Epithelial cell of alveolus of lung (primary cell): ENCODE data around the gene MBOAT7. TPM values are rescaled to one million over a fixed set of nuclear protein-coding genes. Genes with fewer than 3 reads are reported as not detected.

Source experiments
- total RNA-seq: library from RNA; depleted of rRNA; stranded (reverse); fragments of >200 nt; gene quantifications from 2 replicates; pipeline ENCODE4 v1.2.1, GENCODE V29; 2015

Gene MBOAT7, protein sequence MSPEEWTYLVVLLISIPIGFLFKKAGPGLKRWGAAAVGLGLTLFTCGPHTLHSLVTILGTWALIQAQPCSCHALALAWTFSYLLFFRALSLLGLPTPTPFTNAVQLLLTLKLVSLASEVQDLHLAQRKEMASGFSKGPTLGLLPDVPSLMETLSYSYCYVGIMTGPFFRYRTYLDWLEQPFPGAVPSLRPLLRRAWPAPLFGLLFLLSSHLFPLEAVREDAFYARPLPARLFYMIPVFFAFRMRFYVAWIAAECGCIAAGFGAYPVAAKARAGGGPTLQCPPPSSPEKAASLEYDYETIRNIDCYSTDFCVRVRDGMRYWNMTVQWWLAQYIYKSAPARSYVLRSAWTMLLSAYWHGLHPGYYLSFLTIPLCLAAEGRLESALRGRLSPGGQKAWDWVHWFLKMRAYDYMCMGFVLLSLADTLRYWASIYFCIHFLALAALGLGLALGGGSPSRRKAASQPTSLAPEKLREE
- total RNA-seq: 139 and 146 TPM in 2 replicates

DNA sequence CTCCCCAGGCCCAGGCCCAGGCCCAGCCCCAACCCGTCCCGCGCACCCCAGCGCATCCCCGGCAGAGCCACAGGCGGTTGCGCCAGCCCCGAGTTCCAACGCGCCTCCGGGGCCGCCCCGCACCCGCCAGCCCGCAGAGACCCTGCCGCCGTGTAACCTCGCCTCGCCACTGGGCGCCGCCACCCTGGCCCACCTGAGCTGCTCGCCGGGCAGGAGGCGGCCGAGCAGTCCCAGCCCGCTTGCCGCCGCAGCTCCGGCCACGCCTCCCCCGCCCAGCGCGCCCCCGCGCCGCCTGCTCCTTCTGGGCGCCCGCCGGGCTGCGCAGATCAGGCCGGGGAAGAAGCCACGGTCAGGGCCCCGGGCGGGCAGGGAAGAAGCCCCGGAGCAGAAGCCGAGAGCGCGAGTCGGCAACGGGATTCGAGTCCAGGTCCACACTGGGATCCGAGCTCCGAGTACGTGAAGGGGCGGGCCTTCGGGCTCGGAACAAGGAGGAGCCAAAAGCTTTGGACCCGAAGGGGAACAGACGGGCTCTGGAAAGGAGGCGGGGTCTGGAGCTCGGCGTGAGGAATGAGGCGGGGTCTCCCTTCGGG lies at the start of gene MBOAT7:
TSS of gene MBOAT7 (minus strand) at position 436 of the 590 bp plus-strand sequence. CDS start 1,072 bp downstream, outside the sequence.

GRCh38 chr19:54222474-54223276 lies 33.3 kb upstream of the MBOAT7 start, which contains the start of gene LILRB3:
LILRB3 (minus strand) TSS chr19:54223007; CDS start chr19:54222976, 31 bp downstream.

DNA sequence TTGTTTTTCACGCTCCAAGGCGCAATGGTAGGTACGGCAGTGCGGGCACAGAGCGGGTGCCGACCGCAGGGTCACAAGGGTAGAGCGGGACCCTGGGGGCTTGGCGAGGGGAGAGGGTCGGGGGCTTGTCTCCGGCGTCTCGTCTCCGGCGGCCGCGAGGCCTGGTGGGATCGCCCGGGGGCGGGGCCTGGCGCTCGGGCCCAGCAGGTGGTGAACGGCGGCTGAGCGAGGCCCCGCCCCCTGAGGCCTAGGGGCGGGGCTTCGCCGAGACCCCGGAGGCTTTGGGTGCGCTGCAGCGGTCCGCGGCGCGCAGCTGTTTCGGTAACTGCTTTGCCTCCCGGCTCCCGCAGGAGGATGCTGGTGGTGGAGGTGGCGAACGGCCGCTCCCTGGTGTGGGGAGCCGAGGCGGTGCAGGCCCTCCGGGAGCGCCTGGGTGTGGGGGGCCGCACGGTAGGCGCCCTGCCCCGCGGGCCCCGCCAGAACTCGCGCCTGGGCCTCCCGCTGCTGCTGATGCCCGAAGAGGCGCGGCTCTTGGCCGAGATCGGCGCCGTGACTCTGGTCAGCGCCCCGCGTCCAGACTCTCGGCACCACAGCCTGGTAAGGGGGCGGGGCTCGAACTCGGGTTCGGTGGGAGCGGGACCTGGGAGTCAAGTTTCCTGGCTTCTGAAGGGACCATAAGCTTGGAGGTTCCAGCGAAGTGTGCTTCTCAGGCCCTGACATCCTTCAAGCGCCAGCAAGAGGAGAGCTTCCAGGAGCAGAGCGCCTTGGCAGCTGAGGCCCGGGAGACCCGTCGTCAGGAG lies 1.8 kb upstream of the MBOAT7 start, which contains the start of gene TSEN34:
TSS of gene TSEN34 (plus strand) at position 298 of the 800 bp plus-strand sequence. CDS start at position 355, 57 bp downstream.

DNA sequence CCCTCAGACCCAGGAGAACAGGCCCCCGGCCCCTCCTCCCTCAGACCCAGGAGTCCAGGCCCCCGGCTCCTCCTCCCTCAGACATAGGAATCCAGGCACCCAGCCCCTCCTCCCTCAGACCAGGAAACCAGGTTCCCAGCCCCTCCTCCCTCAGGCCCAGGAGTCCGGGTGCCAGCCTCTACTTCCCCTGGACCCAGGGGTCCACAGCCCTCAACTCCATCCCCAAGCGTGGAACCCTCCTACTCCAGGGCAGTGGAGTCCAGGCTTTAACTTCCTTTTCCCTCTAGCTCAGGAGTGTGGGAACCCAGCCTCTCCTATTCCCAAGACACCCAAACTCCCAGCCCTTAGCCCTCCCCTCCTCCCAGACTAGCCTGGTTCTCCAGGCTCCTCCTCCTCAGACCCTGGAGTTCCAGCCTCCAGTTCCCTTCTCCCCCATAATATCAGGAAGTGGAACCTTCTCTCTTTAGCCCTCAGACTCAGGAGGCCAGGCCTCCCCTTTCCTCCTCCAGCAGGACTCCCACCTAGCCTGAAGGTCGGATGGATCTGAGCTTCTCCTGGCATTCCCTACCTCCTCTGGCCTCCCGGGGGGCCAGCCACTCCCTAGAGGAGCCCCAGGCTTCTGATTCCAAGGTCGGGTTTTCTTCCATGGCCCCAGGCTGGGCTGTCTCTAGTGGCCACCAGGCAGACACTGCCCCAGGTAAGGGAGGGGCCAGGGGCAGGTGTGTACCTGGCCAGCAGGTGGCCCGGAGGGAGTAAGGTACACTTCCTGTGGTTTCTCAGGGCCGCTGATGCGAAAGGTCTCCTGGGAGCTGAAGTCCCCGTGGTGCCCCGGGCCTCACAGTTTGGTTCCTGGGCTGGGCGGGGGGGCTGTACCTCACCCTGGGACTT lies 16.7 kb downstream of the MBOAT7 start, which contains the start of gene TMC4:
TSS of gene TMC4 (minus strand) at position 690 of the 888 bp plus-strand sequence. CDS start at position 647, 43 bp downstream.

GRCh38 chr19:54159352-54160181 lies 29.8 kb downstream of the MBOAT7 start, which contains the start of gene LENG1:
LENG1 (minus strand) TSS chr19:54159721; CDS start chr19:54159695, 26 bp downstream.

GRCh38 chr19:54137699-54138488 lies 51.5 kb downstream of the MBOAT7 start, which contains the start of gene CNOT3:
CNOT3 (plus strand) TSS chr19:54137762; CDS start chr19:54142979, 5,217 bp downstream.

Other genes with a start within 250 kb of the MBOAT7 start
- 0.52 and 0.56 TPM in 2 replicates for gene CACNG8, start 226.6 kb downstream of the MBOAT7 start, total RNA-seq
- 3.6 and 6.7 TPM in 2 replicates for gene CACNG6, start 197.9 kb downstream of the MBOAT7 start, total RNA-seq
- not detected in 2 replicates for gene VSTM1, start 125.7 kb downstream of the MBOAT7 start, total RNA-seq
- gene TARM1, start 108.2 kb downstream of the MBOAT7 start, total RNA-seq: not detected in 2 replicates
- 1.0 TPM in 1 of 2 replicates, not detected in the other for gene OSCAR, start 88.8 kb downstream of the MBOAT7 start, total RNA-seq
- gene NDUFA3, start 86.7 kb downstream of the MBOAT7 start, total RNA-seq: 47.6 and 138 TPM in 2 replicates
- gene TFPT, start 73.9 kb downstream of the MBOAT7 start, total RNA-seq: 21.6 and 33.9 TPM in 2 replicates
- 72.5 and 75.6 TPM in 2 replicates for gene PRPF31, start 73.8 kb downstream of the MBOAT7 start, total RNA-seq
- 15.9 and 29.4 TPM in 2 replicates for gene CNOT3, start 51.8 kb downstream of the MBOAT7 start, total RNA-seq
- 7.8 and 8.5 TPM in 2 replicates for gene LENG1, start 29.9 kb downstream of the MBOAT7 start, total RNA-seq
- 3.9 TPM in 1 of 2 replicates, not detected in the other for gene TMC4, start 16.4 kb downstream of the MBOAT7 start, total RNA-seq
- 112 and 138 TPM in 2 replicates for gene TSEN34, start 1.7 kb upstream of the MBOAT7 start, total RNA-seq
- 2,860 and 3,258 TPM in 2 replicates for gene RPS9, start 11.3 kb upstream of the MBOAT7 start, total RNA-seq
- not detected in 2 replicates for gene LILRB3, start 33.4 kb upstream of the MBOAT7 start, total RNA-seq
- not detected in 2 replicates for gene LILRA6, start 53.2 kb upstream of the MBOAT7 start, total RNA-seq
- gene LILRB5, start 67.7 kb upstream of the MBOAT7 start, total RNA-seq: not detected in 2 replicates
- not detected in 2 replicates for gene LILRB2, start 91.5 kb upstream of the MBOAT7 start, total RNA-seq
- gene LILRA5, start 123.6 kb upstream of the MBOAT7 start, total RNA-seq: not detected in 2 replicates
- gene LILRA4, start 149.6 kb upstream of the MBOAT7 start, total RNA-seq: not detected in 2 replicates
- gene LAIR1, start 175.4 kb upstream of the MBOAT7 start, total RNA-seq: 0.08 TPM in 1 of 2 replicates, not detected in the other
- gene TTYH1, start 225.9 kb upstream of the MBOAT7 start, total RNA-seq: not detected in 2 replicates